Ovary (tissue), 3 donors: ENCODE results near the gene NFIL3.

Experiments used
- EP300 ChIP-seq: sonication (generic); formaldehyde crosslinking; IDR thresholded peaks from one replicate; pipeline ENCODE4 v1.6.1; 2017; ENCODE audit warnings: antibody characterized with exemption
- POLR2A ChIP-seq: fragments of 450-650 bp; IDR thresholded peaks from one replicate; pipeline ENCODE4 v1.6.1; 2017; ENCODE audit warnings: antibody characterized with exemption, mild to moderate bottlenecking, moderate library complexity
- TF ChIP-seq, protein P1 (sequence below), 3 donors: fragments of 450-650 bp in 2 of 3; fragments of 200-600 bp in 1 of 3; IDR thresholded peaks; one replicate each; pipeline versions ENCODE4 v1.5.1 to v1.8.0; 2016 to 2022; ENCODE audit warnings: antibody characterized with exemption in 3 of 3, mild to moderate bottlenecking in 1 of 3
- donor health status: DM: no; HTN: no; CAD: no.

- TF ChIP-seq, protein P1, sequence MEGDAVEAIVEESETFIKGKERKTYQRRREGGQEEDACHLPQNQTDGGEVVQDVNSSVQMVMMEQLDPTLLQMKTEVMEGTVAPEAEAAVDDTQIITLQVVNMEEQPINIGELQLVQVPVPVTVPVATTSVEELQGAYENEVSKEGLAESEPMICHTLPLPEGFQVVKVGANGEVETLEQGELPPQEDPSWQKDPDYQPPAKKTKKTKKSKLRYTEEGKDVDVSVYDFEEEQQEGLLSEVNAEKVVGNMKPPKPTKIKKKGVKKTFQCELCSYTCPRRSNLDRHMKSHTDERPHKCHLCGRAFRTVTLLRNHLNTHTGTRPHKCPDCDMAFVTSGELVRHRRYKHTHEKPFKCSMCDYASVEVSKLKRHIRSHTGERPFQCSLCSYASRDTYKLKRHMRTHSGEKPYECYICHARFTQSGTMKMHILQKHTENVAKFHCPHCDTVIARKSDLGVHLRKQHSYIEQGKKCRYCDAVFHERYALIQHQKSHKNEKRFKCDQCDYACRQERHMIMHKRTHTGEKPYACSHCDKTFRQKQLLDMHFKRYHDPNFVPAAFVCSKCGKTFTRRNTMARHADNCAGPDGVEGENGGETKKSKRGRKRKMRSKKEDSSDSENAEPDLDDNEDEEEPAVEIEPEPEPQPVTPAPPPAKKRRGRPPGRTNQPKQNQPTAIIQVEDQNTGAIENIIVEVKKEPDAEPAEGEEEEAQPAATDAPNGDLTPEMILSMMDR (IDR thresholded peaks at IDR 0.05), result no peak
- TF ChIP-seq POLR2A, result no peak
- TF ChIP-seq EP300, result no peak
Observed at GRCh38 chr9:91386765-91387164, 36.9 kb downstream of the NFIL3 start.
